ENCODE results near the gene NUP37. TPM values are rescaled to one million over a fixed set of nuclear protein-coding genes. Genes with fewer than 3 reads are reported as not detected.

The NUP37 gene
- total and polyA plus RNA-seq, 2 experiments from 2014 or later = 68.7 to 79.4 TPM

GRCh38 chr12:102031852-102032251, 88.1 kb downstream of the NUP37 start:
- Histone ChIP-seq H3K9me2 (ENCODE audit: insufficient read depth) (no peaks in the 10 kb centered on the region), H3K27me3 (ENCODE audit: insufficient read depth) (no peaks in the 10 kb centered on the region), H3F3A (replicated peaks; ENCODE audit: low read depth) (no peaks in the 10 kb centered on the region), H3K79me2 (replicated peaks; ENCODE audit: insufficient read depth) (no peaks in the 10 kb centered on the region), H3K4me2 (no peak overlapping the region), H2AFZ (no peak overlapping the region), H3K4me1 (ENCODE audit: insufficient read depth) (no peaks in the 10 kb centered on the region), H3K36me3 (ENCODE audit: insufficient read depth) (no peaks in the 10 kb centered on the region), H3K27ac (ENCODE audit: low read depth) (no peak overlapping the region), H4K20me1 (replicated peaks; ENCODE audit: insufficient read depth) (no peaks in the 10 kb centered on the region), H3K4me3 (no peak overlapping the region)
- Mint-ChIP-seq H3K27ac (no peak overlapping the region), H3K27me3 (ENCODE audit: insufficient read depth, low read depth, poor library complexity) (no peaks in the 10 kb centered on the region), H3K9me3 (no peaks in the 10 kb centered on the region), H3K4me3 (no peak overlapping the region), H3K4me1 (no peaks in the 10 kb centered on the region), H3K36me3 (ENCODE audit: low read depth) (no peaks in the 10 kb centered on the region)
- DNase-seq (ENCODE audit: low spot score) = no peak
- TF ChIP-seq EZH2phosphoT487 (IDR thresholded peaks at IDR 0.05; ENCODE audit: unreplicated experiment) = no peak
- no peak for ATAC-seq

GRCh38 chr12:102029141-102029540, 90.8 kb downstream of the NUP37 start:
- no peaks in the 10 kb centered on the region for H3K9me3 Mint-ChIP-seq
- no peaks in the 10 kb centered on the region for H3K4me1 ChIP-seq (ENCODE audit: insufficient read depth)
- H3K4me2 ChIP-seq = no peak overlapping the region
- H3K4me3 Mint-ChIP-seq = no peak overlapping the region
- no peak overlapping the region for H3K4me3 ChIP-seq
- no peaks in the 10 kb centered on the region for H4K20me1 ChIP-seq (replicated peaks; ENCODE audit: insufficient read depth)
- no peaks in the 10 kb centered on the region for H3K9me2 ChIP-seq (ENCODE audit: insufficient read depth)
- no peak overlapping the region for H3K27ac ChIP-seq (ENCODE audit: low read depth)
- DNase-seq (ENCODE audit: low spot score) = no peak
- no peak for ATAC-seq
- no peaks in the 10 kb centered on the region for H3K27me3 Mint-ChIP-seq (ENCODE audit: insufficient read depth, low read depth, poor library complexity)
- H2AFZ ChIP-seq = no peak overlapping the region
- H3K4me1 Mint-ChIP-seq = no peaks in the 10 kb centered on the region
- H3F3A ChIP-seq (replicated peaks; ENCODE audit: low read depth) = no peaks in the 10 kb centered on the region
- H3K36me3 Mint-ChIP-seq (ENCODE audit: low read depth) = no peaks in the 10 kb centered on the region
- H3K27me3 ChIP-seq (ENCODE audit: insufficient read depth) = no peaks in the 10 kb centered on the region
- no peak overlapping the region for H3K27ac Mint-ChIP-seq
- no peaks in the 10 kb centered on the region for H3K79me2 ChIP-seq (replicated peaks; ENCODE audit: insufficient read depth)
- H3K36me3 ChIP-seq (ENCODE audit: insufficient read depth) = no peaks in the 10 kb centered on the region
- TF ChIP-seq ZNF114 (CRISPR knock-in tag; IDR thresholded peaks at IDR 0.05) (no peak), EZH2 (IDR thresholded peaks at IDR 0.05; ENCODE audit: low read depth, unreplicated experiment) (no peak), REST (IDR thresholded peaks at IDR 0.05; ENCODE audit: unreplicated experiment) (no peak), STAT1 (IDR thresholded peaks at IDR 0.05; ENCODE audit: unreplicated experiment) (no peak), CREB1 (CRISPR knock-in tag; IDR thresholded peaks at IDR 0.05; ENCODE audit: low read depth) (no peak), JUNB (IDR thresholded peaks at IDR 0.05; ENCODE audit: unreplicated experiment) (no peak), NANOG (IDR thresholded peaks at IDR 0.05; ENCODE audit: borderline replicate concordance) (no peak)

GRCh38 chr12:102026728-102027127, 93.2 kb downstream of the NUP37 start:
- Mint-ChIP-seq H3K36me3 (ENCODE audit: low read depth) (no peaks in the 10 kb centered on the region), H3K9me3 (no peaks in the 10 kb centered on the region), H3K4me3 (no peak overlapping the region), H3K4me1 (no peaks in the 10 kb centered on the region), H3K27ac (no peak overlapping the region), H3K27me3 (ENCODE audit: insufficient read depth, low read depth, poor library complexity) (no peaks in the 10 kb centered on the region)
- Histone ChIP-seq H4K20me1 (replicated peaks; ENCODE audit: insufficient read depth) (no peaks in the 10 kb centered on the region), H3K27ac (ENCODE audit: low read depth) (no peak overlapping the region), H3K79me2 (replicated peaks; ENCODE audit: insufficient read depth) (no peaks in the 10 kb centered on the region), H3K4me1 (ENCODE audit: insufficient read depth) (no peaks in the 10 kb centered on the region), H3K27me3 (ENCODE audit: insufficient read depth) (no peaks in the 10 kb centered on the region), H3F3A (replicated peaks; ENCODE audit: low read depth) (no peaks in the 10 kb centered on the region), H2AFZ (no peak overlapping the region), H3K36me3 (ENCODE audit: insufficient read depth) (no peaks in the 10 kb centered on the region), H3K4me2 (no peak overlapping the region), H3K4me3 (no peak overlapping the region), H3K9me2 (ENCODE audit: insufficient read depth) (no peaks in the 10 kb centered on the region)
- ATAC-seq (peak; percentile 85), DNase-seq (ENCODE audit: low spot score) (peak; percentile 50)
- TF ChIP-seq JUNB (IDR thresholded peaks at IDR 0.05; ENCODE audit: unreplicated experiment) (no peak), CTCF (conservative IDR thresholded peaks at IDR 0.05; ENCODE audit: low read depth in 2 of 2) (peak; percentile 5 to 45; a peak in 1 of 4 replicates)
